HepG2 (cell line): ENCODE data around the gene COL18A1. TPM values are rescaled to one million over a fixed set of nuclear protein-coding genes. Genes with fewer than 3 reads are reported as not detected.

Source experiments
- ATAC-seq: fragments of 200-7000 bp; cut with Tn5 transposase; 3 replicates; pipeline ENCODE4 v1.9.1; 2020; ENCODE audit warnings: mild to moderate bottlenecking, moderate library complexity
- BruUV-seq: library from RNA; stranded (reverse); fragments of 400-500 nt; replicated peaks from 2 replicates; lab custom pipeline; 2021; lab: Mats Ljungman, UMichigan
- CTCF ChIA-PET: fragments of 300-600 bp; formaldehyde crosslinking; extraction: SDS; loops from one replicate; lab custom pipeline; 2021; ENCODE audit warnings: low total read pairs, inconsistent platforms, low intra/inter-chr PET ratio; lab: Yijun Ruan, JAX
- POLR2A ChIA-PET: fragments of 350-600 bp; sonication (Branson Sonifier 250); formaldehyde crosslinking; loops from one replicate; lab custom pipeline; 2020; ENCODE audit warnings: antibody characterized with exemption, inconsistent platforms; lab: Yijun Ruan, JAX
- DNase-seq: peaks from one replicate; pipeline ENCODE4 v3.0.0-alpha.2; 2015; ENCODE audit warnings: low spot score
- FAIRE-seq: peaks from 3 replicates; lab custom pipeline; 2011; peaks lifted over from hg19 to GRCh38; lab: Jason Lieb, UNC
- H2AFZ ChIP-seq: one replicate; pipeline ENCODE4 v1.6.1; 2011; ENCODE audit warnings: low read length, inconsistent platforms
- H3K27ac ChIP-seq: fragments of 300-600 bp; 3 replicates; pipeline ENCODE4 v1.8.0; 2011; ENCODE audit warnings: mixed run types, mild to moderate bottlenecking, mixed read lengths, low read length, inconsistent platforms; ENCODE audit not compliant: insufficient read depth; ENCODE audit errors: extremely low read length
- H3K27me3 ChIP-seq, 2 experiments: fragments of 200-600 bp in 1 of 2; 2 replicates in 1 of 2; 3 replicates in 1 of 2; pipeline versions ENCODE4 v1.6.0 to v1.8.0; 2011; ENCODE audit warnings: low read length in 2 of 2, mild to moderate bottlenecking in 2 of 2, moderate library complexity in 2 of 2, inconsistent platforms in 1 of 2; ENCODE audit not compliant: insufficient read depth in 2 of 2, control insufficient read depth in 1 of 2
- H3K36me3 ChIP-seq, 2 experiments: fragments of 200-600 bp in 1 of 2; replicated peaks in 1 of 2; 2 replicates in 1 of 2; 3 replicates in 1 of 2; pipeline versions ENCODE4 v1.5.1 to v1.8.0; 2011; ENCODE audit warnings: low read length in 2 of 2, inconsistent platforms in 1 of 2; ENCODE audit not compliant: insufficient read depth in 2 of 2, control insufficient read depth in 1 of 2
- H3K4me1 ChIP-seq: 2 replicates; pipeline ENCODE4 v1.5.1; 2012; ENCODE audit warnings: low read length, inconsistent platforms; ENCODE audit not compliant: insufficient read depth
- H3K4me2 ChIP-seq: 2 replicates; pipeline ENCODE4 v1.6.0; 2011; ENCODE audit warnings: low read depth, low read length, inconsistent platforms
- H3K4me3 ChIP-seq, 3 experiments: fragments of 200-600 bp in 1 of 3; sonication (generic), shearing (Covaris generic) in 1 of 3; replicated peaks in 1 of 3; 2 replicates each; pipeline ENCODE4 v1.5.1; 2011 to 2016; ENCODE audit warnings: low read length in 3 of 3, inconsistent platforms in 2 of 3, low read depth in 2 of 3, mild to moderate bottlenecking in 2 of 3, control low read depth in 1 of 3, mixed read lengths in 1 of 3; ENCODE audit not compliant: insufficient read depth in 1 of 3
- H3K79me2 ChIP-seq: one replicate; pipeline ENCODE4 v1.6.1; 2011; ENCODE audit warnings: low read length, inconsistent platforms; ENCODE audit not compliant: insufficient read depth
- H3K9ac ChIP-seq: 2 replicates; pipeline ENCODE4 v1.6.0; 2011; ENCODE audit warnings: mild to moderate bottlenecking, low read depth, low read length, inconsistent platforms; ENCODE audit not compliant: insufficient read depth
- H3K9me3 ChIP-seq: 2 replicates; pipeline ENCODE4 v1.5.1; 2012; ENCODE audit warnings: mild to moderate bottlenecking, low read length
- H4K20me1 ChIP-seq: 2 replicates; pipeline ENCODE4 v1.6.0; 2011; ENCODE audit warnings: inconsistent platforms, mild to moderate bottlenecking, low read length, moderate library complexity; ENCODE audit not compliant: insufficient read depth
- CEBPB ChIP-seq: IDR thresholded peaks from 2 replicates; pipeline ENCODE4 v1.6.1; 2011; ENCODE audit warnings: low read depth, low read length, improper control_type of control experiment, borderline replicate concordance
- GABPB1 ChIP-seq: IDR thresholded peaks from 2 replicates; pipeline ENCODE4 v1.6.1; 2016; ENCODE audit warnings: mild to moderate bottlenecking, missing genetic modification reagents, moderate library complexity, missing compliant biosample characterization
- HNRNPLL ChIP-seq: fragments of 200-400 bp; formaldehyde crosslinking; IDR thresholded peaks from 2 replicates; pipeline ENCODE4 v1.6.1; 2017; ENCODE audit warnings: mild to moderate bottlenecking, low read depth, low read length; ENCODE audit not compliant: poor library complexity, severe bottlenecking
- HOXA3 ChIP-seq: sonication (generic); formaldehyde crosslinking; IDR thresholded peaks from 2 replicates; pipeline ENCODE4 v1.5.0; 2020; ENCODE audit warnings: missing genetic modification reagents
- KDM5B ChIP-seq: sonication (generic); formaldehyde crosslinking; IDR thresholded peaks from 2 replicates; pipeline ENCODE4 v1.4.0; 2020; ENCODE audit warnings: missing genetic modification reagents, mild to moderate bottlenecking, borderline replicate concordance
- NONO ChIP-seq, 2 experiments: fragments of 450-650 bp in 1 of 2; sonication (generic) in 1 of 2; formaldehyde crosslinking in 1 of 2; IDR thresholded peaks in 1 of 2; conservative IDR thresholded peaks in 1 of 2; 2 replicates each; pipeline versions ENCODE4 v1.6.1 to v1.8.0; 2017 to 2022; ENCODE audit warnings: mild to moderate bottlenecking in 1 of 2, missing genetic modification reagents in 1 of 2, moderate library complexity in 1 of 2
- RCOR2 ChIP-seq: IDR thresholded peaks from 2 replicates; pipeline ENCODE4 v1.6.1; 2016; ENCODE audit warnings: missing biosample characterization, missing genetic modification reagents
- SNAI1 ChIP-seq: sonication (generic); formaldehyde crosslinking; IDR thresholded peaks from 2 replicates; pipeline ENCODE4 v1.5.0; 2020; ENCODE audit warnings: mild to moderate bottlenecking, missing genetic modification reagents, borderline replicate concordance
- WGBS: methylation state at CpG from one replicate; pipeline ENCODE4 v1.1.6; 2017; ENCODE audit warnings: low lambda C conversion rate; 5-methylcytosine and 5-hydroxymethylcytosine counted together
- in situ Hi-C: cut with HindIII; loops from 2 replicates; pipeline ENCODE4 v1.10.0; 2017; ENCODE audit warnings: low pct_unique_long_range_greater_than_20kb; ENCODE audit not compliant: extremely low pct_ligation_motif_present
- intact Hi-C: fragments of 100-400 bp; cut with micrococcal nuclease; formaldehyde crosslinking; loops from one replicate; pipeline ENCODE4 v1.10.0; 2022; ENCODE audit not compliant: unreplicated experiment
- polyA plus RNA-seq, 8 experiments: library from polyadenylated mRNA; depleted of rRNA in 3 of 8; stranded (reverse) in 7 of 8; unstranded in 1 of 8; fragments of >200 nt; fragmentation: Illumina TruSeq in 4 of 8; extraction: Trizol in 4 of 8; gene quantifications; 2 replicates each; pipeline versions ENCODE4 v1.2.1 to v1.2.3, GENCODE V29; 2011 to 2016; ENCODE audit warnings: low read depth in 4 of 8, missing spikeins in 1 of 8, mixed read lengths in 1 of 8; ENCODE audit not compliant: insufficient read depth in 1 of 8
- total RNA-seq, 5 experiments: library from RNA; depleted of rRNA; stranded (reverse); fragments of >200 nt; fragmentation: Illumina TruSeq; extraction: Trizol; gene quantifications; 2 replicates each; pipeline ENCODE4 v1.2.3, GENCODE V29; 2016; ENCODE audit warnings: low read depth in 1 of 5
- TF ChIP-seq, protein P1 (sequence below): sonication (generic); formaldehyde crosslinking; IDR thresholded peaks from 2 replicates; pipeline ENCODE4 v1.8.1; 2023; ENCODE audit warnings: mild to moderate bottlenecking, moderate library complexity, missing genetic modification reagents
- TF ChIP-seq, protein P2 (sequence below): sonication (generic); formaldehyde crosslinking; IDR thresholded peaks from 2 replicates; pipeline ENCODE4 v1.4.0; 2020; ENCODE audit warnings: missing genetic modification reagents; ENCODE audit errors: not compliant biosample characterization
- TF ChIP-seq, protein P3 (sequence below): sonication (generic); formaldehyde crosslinking; IDR thresholded peaks from 2 replicates; pipeline ENCODE4 v1.4.0; 2020; ENCODE audit warnings: missing genetic modification reagents
- TF ChIP-seq, protein P4 (sequence below): sonication (generic); formaldehyde crosslinking; IDR thresholded peaks from 2 replicates; pipeline ENCODE4 v1.5.0; 2020; ENCODE audit warnings: mild to moderate bottlenecking, missing genetic modification reagents, moderate library complexity

COL18A1 gene
- total and polyA plus RNA-seq, 2 of the 13 experiments (the other 11 are each of a cell fraction or from before 2014, with no cell fraction given): 79.0 to 102 TPM

DNA sequence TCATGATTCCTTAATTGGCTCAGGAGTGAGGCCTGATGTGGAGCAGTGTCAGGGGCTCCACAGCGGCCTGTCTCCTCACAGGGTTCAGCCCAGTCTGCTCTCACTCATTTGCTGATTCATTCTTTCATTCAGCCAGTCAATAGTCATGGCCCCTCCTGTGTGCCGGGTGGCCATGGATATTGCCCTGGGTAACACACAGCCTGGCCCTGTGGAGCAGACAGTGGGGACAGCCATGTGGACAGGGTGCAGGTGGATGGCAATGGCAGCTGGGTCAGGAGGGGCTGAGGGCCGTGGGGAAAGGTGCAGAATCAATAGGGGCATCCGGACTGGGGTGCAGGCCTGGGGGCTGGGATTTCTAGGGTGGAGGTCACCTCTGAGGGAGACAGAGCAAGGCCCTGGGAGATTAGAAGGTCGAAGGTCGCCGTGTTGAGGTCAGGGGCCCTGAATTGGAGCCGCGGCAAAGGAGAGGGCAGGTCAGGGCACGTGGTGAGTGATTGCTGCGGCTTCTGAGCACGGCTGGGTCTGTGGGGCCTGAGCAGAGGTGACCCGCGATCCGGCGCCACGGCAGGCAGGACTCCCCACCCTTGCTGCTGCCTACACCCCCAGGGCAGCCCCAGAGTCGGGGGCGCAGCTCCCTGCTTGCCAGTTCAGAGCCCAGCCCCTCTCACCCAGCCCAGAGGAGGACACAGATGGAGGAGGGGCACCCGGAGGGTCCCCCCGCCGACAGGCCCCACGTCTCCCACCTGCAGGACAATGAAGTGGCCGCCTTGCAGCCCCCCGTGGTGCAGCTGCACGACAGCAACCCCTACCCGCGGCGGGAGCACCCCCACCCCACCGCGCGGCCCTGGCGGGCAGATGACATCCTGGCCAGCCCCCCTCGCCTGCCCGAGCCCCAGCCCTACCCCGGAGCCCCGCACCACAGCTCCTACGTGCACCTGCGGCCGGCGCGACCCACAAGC, 103.9 kb downstream of the COL18A1 start (continued):
- TF ChIP-seq, protein P1, sequence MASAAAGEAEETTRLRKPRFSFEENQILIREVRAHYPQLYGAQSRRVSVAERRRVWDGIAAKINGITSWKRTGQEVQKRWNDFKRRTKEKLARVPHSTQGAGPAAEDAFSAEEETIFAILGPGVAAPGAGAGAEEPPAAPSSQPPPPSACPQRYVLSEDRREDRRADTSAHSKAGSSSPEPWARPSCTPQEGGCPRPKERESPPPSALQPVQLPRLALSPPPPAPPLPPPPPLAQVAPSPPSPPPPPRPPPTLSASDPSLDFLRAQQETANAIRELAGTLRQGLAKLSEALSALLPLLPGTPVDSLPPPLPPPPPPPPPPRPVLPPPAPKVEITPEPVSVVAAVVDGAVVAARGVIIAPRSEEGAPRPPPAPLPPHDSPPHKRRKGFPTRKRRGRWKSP: no peak
- TF ChIP-seq SNAI1: no peak
- TF ChIP-seq CEBPB: no peak
- TF ChIP-seq KDM5B (CRISPR knock-in tag): peak; percentile 48; the same call in 1 of the 2 replicates
- TF ChIP-seq, protein P2, sequence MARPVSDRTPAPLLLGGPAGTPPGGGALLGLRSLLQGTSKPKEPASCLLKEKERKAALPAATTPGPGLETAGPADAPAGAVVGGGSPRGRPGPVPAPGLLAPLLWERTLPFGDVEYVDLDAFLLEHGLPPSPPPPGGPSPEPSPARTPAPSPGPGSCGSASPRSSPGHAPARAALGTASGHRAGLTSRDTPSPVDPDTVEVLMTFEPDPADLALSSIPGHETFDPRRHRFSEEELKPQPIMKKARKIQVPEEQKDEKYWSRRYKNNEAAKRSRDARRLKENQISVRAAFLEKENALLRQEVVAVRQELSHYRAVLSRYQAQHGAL (CRISPR knock-in tag): no peak

DNA sequence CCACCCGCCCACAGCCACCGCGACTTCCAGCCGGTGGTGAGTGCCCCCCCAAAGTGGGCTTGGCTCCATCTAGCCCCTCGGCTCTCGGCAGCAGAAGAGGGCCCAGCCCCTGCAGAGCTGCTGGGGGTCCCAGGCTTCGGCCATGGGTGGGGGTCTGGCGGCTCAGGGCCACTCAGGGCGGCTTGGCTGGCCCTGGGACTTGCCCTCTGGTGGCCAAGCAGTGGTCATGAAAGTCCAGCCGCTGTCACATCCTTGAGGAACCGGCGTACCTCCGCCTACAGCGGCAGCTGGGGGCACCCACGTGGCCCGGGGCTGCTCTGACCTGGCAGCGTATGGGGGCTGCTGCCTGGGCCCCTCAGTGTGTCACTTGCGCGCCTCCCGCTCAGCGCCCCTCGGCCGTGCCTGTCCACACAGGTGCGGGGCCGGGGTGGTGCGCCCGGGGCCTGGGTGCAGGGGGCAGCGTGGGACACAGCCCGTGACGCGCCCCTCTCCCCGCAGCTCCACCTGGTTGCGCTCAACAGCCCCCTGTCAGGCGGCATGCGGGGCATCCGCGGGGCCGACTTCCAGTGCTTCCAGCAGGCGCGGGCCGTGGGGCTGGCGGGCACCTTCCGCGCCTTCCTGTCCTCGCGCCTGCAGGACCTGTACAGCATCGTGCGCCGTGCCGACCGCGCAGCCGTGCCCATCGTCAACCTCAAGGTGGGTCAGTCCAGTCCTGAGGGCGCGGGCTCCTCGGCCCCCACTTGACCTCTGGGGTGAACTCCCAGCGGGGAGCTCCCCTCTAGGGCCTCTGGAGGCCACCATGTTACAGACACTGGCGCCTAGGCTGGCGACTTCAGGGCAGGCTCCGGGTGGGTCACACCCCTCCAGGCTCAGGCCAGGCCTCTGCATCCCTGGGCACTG, 104.9 kb downstream of the COL18A1 start:
- ATAC-seq: peak; percentile 3
- Histone ChIP-seq H3K9me3 (no peaks in the 10 kb centered on the region), H3K4me2 (no peak overlapping the region), H3K36me3 (peaks cover 11 to 23% of the 10 kb centered on the region in 2 experiments; a peak in 3 of 5 replicates), H3K4me3 (no peak overlapping the region), H4K20me1 (no peaks in the 10 kb centered on the region), H3K79me2 (no peaks in the 10 kb centered on the region), H3K27ac (no peak overlapping the region), H3K4me1 (peaks cover 19% of the 10 kb centered on the region), H3K27me3 (no peaks in the 10 kb centered on the region), H3K9ac (no peak overlapping the region), H2AFZ (no peak overlapping the region)
- in situ Hi-C loops (no loop called here), intact Hi-C loops (loop anchor here (2.0 kb wide), 1 partner anchor 19 kb away; no protein-coding TSS in a partner anchor)
- 100% methylated on average over 25 of the region's 61 CpGs for WGBS
- no TSS peak for BruUV-seq
- ChIA-PET CTCF (no interaction called here), POLR2A (no interaction called here)
- DNase-seq: no peak
- no peak for FAIRE-seq
- no peak for TF ChIP-seq RCOR2 (CRISPR knock-in tag)
- TF ChIP-seq, protein P3, sequence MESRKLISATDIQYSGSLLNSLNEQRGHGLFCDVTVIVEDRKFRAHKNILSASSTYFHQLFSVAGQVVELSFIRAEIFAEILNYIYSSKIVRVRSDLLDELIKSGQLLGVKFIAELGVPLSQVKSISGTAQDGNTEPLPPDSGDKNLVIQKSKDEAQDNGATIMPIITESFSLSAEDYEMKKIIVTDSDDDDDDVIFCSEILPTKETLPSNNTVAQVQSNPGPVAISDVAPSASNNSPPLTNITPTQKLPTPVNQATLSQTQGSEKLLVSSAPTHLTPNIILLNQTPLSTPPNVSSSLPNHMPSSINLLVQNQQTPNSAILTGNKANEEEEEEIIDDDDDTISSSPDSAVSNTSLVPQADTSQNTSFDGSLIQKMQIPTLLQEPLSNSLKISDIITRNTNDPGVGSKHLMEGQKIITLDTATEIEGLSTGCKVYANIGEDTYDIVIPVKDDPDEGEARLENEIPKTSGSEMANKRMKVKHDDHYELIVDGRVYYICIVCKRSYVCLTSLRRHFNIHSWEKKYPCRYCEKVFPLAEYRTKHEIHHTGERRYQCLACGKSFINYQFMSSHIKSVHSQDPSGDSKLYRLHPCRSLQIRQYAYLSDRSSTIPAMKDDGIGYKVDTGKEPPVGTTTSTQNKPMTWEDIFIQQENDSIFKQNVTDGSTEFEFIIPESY: peak; percentile 40; the same call in 1 of the 2 replicates
- TF ChIP-seq HNRNPLL: no peak
- TF ChIP-seq GABPB1 (CRISPR knock-in tag): no peak
- TF ChIP-seq NONO (IDR thresholded peaks at IDR 0.05): no peak
- TF ChIP-seq NONO (CRISPR knock-in tag; conservative IDR thresholded peaks at IDR 0.05): 0 out of 2 replicates have a peak, but pooled peaks have one; percentile 3
- TF ChIP-seq, protein P4, sequence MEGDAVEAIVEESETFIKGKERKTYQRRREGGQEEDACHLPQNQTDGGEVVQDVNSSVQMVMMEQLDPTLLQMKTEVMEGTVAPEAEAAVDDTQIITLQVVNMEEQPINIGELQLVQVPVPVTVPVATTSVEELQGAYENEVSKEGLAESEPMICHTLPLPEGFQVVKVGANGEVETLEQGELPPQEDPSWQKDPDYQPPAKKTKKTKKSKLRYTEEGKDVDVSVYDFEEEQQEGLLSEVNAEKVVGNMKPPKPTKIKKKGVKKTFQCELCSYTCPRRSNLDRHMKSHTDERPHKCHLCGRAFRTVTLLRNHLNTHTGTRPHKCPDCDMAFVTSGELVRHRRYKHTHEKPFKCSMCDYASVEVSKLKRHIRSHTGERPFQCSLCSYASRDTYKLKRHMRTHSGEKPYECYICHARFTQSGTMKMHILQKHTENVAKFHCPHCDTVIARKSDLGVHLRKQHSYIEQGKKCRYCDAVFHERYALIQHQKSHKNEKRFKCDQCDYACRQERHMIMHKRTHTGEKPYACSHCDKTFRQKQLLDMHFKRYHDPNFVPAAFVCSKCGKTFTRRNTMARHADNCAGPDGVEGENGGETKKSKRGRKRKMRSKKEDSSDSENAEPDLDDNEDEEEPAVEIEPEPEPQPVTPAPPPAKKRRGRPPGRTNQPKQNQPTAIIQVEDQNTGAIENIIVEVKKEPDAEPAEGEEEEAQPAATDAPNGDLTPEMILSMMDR: peak; percentile 36; the same call in 1 of the 2 replicates
- peak; percentile 45 for TF ChIP-seq HOXA3 (CRISPR knock-in tag)
